SK-N-MC (cell line): ENCODE measurements around the gene NGEF.

Experiments used
- DNase-seq: peaks from one replicate; pipeline ENCODE4 v3.0.0-alpha.2; 2011; ENCODE audit warnings: low read depth, low spot score
- H3K27ac ChIP-seq: fragments of 200-600 bp; sonication (generic); 2 replicates; pipeline ENCODE4 v1.5.1; 2016; ENCODE audit warnings: mixed run types
- H3K36me3 ChIP-seq: fragments of 200-600 bp; sonication (generic); 2 replicates; pipeline ENCODE4 v1.6.1; 2017; ENCODE audit warnings: antibody characterized with exemption, low read length, mixed read lengths; ENCODE audit not compliant: insufficient read depth
- H3K4me3 ChIP-seq: fragments of 200-600 bp; sonication (generic); 2 replicates; pipeline ENCODE4 v1.5.1; 2016
- H3K9ac ChIP-seq: fragments of 200-600 bp; sonication (generic); 2 replicates; pipeline ENCODE4 v1.8.0; 2017; ENCODE audit warnings: mixed run types, mixed read lengths; ENCODE audit not compliant: insufficient read length
- H3K9me3 ChIP-seq: fragments of 200-600 bp; sonication (generic); 2 replicates; pipeline ENCODE4 v1.6.1; 2017; ENCODE audit warnings: low read depth, mild to moderate bottlenecking, antibody characterized with exemption, low read length, moderate library complexity, mixed read lengths
- EZH2 ChIP-seq: fragments of 200-600 bp; sonication (generic); IDR thresholded peaks from one replicate; pipeline ENCODE4 v1.6.1; 2017; ENCODE audit warnings: antibody characterized with exemption
- FOXP2 ChIP-seq: optimal IDR thresholded peaks from 2 replicates; pipeline ENCODE3; 2011; ENCODE audit warnings: mild to moderate bottlenecking, moderate library complexity; ENCODE audit not compliant: insufficient read depth; ENCODE audit errors: extremely low read length, control extremely low read depth
- POLR2AphosphoS5 ChIP-seq: IDR thresholded peaks from 2 replicates; pipeline ENCODE4 v1.6.1; 2012; ENCODE audit warnings: mild to moderate bottlenecking, low read depth, low read length, borderline replicate concordance

The NGEF gene

GRCh38 chr2:233017947-233018346, 4.9 kb upstream of the NGEF start:
- no peak for TF ChIP-seq POLR2AphosphoS5
- no peak for TF ChIP-seq FOXP2
- no peak for TF ChIP-seq EZH2
- no peaks in the 10 kb centered on the region for H3K36me3 ChIP-seq
- no peak for DNase-seq
- H3K4me3 ChIP-seq, result no peak overlapping the region
- no peaks in the 10 kb centered on the region for H3K9me3 ChIP-seq
- H3K27ac ChIP-seq, result no peak overlapping the region
- no peak overlapping the region for H3K9ac ChIP-seq

DNA sequence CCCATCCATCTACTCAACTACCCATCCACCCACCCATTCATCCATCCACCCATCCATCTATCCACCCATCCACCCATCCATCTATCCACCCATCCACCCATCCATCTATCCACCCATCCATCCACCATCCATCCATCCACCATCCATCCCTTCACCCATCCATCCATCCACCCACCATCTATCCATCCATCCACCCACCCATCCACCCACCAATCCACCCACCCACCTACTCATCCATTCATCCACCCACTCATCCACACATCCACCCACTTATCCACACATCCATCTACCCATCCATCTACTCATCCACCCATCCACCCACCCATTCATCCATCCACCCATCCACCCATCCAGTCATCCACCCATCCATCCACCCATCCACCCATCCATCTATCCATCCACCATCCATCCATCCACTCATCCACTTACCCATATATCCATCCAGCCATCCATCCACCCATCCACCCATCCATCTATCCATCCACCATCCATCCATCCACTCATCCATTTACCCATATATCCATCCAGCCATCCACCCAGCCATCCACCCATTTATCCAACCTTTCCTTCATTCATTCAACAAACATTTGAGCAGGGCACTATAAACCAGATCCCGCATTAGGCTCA, 2.1 kb upstream of the NGEF start:
- H3K4me3 ChIP-seq, result no peak overlapping the region
- H3K36me3 ChIP-seq, result no peaks in the 10 kb centered on the region
- H3K27ac ChIP-seq, result no peak overlapping the region
- no peak for DNase-seq
- TF ChIP-seq POLR2AphosphoS5 (no peak), EZH2 (no peak), FOXP2 (no peak)
- no peaks in the 10 kb centered on the region for H3K9me3 ChIP-seq
- no peak overlapping the region for H3K9ac ChIP-seq

DNA sequence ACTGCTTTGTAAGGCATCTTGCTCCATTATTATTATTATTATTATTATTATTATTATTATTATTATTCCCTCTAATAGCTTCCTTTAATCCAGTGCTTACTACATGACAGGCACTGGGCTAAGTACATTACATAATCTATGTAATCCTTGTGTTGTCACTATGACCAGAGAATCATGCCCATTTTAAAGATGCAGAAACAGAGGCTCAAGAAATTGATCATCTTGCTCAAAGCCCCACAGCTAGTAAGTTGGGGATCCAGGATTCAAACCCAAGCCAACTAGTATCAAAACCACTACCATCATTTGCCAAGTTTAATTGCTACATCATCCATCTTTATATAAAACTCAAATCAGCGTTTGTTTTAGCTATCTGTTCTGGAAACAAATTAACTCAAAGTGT, 594 bp upstream of the NGEF start:
- TF ChIP-seq POLR2AphosphoS5 (no peak), EZH2 (no peak), FOXP2 (no peak)
- no peak for DNase-seq
- Histone ChIP-seq H3K27ac (no peak overlapping the region), H3K36me3 (no peaks in the 10 kb centered on the region), H3K9ac (no peak overlapping the region), H3K9me3 (no peaks in the 10 kb centered on the region), H3K4me3 (no peak overlapping the region)

DNA sequence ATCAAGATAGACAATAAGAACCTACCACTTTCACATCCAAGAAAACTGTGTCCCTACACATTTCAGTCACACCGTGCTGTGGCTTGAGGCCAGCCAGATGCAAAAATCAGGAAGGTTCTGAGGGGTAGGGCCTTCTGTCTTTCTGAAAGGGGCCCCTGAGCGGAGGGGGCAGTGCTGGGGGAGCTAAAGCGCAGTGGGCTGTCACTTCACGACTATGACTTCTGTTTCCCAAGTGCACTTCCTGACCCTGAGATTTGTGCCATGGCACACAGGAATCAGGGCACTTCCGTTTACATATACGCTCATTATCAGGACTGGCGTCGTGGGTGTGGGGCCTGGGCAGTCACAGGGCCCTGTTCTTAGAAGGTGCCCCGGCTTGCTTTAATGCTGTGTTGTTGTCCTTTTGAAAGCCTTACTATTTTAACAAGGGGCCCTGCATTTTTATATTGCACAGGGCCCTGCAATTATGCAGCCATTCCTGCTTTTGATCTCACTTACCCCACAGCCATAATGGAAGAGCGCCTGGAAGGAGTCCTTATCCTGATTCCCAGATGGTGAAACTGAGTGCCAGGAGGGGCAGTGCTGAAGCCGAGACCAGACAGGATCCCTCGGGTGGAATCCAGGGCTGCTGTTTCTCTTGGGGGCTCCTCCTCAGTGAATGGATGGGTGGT, 620 bp downstream of the NGEF start:
- Histone ChIP-seq H3K27ac (no peak overlapping the region), H3K9ac (no peak overlapping the region), H3K36me3 (no peaks in the 10 kb centered on the region), H3K4me3 (no peak overlapping the region), H3K9me3 (no peaks in the 10 kb centered on the region)
- DNase-seq, result no peak
- TF ChIP-seq FOXP2 (no peak), POLR2AphosphoS5 (no peak), EZH2 (no peak)

- no peak for DNase-seq
- Histone ChIP-seq H3K9ac (no peak overlapping the region), H3K4me3 (no peak overlapping the region), H3K36me3 (no peaks in the 10 kb centered on the region), H3K9me3 (no peaks in the 10 kb centered on the region), H3K27ac (no peak overlapping the region)
- TF ChIP-seq EZH2 (no peak), FOXP2 (no peak), POLR2AphosphoS5 (no peak)
Measured at GRCh38 chr2:233011702-233012131, 1.3 kb downstream of the NGEF start.

GRCh38 chr2:233011268-233011650, 1.8 kb downstream of the NGEF start:
- no peak for TF ChIP-seq POLR2AphosphoS5
- no peak for TF ChIP-seq FOXP2
- TF ChIP-seq EZH2, result no peak
- Histone ChIP-seq H3K9me3 (no peaks in the 10 kb centered on the region), H3K27ac (no peak overlapping the region), H3K36me3 (no peaks in the 10 kb centered on the region), H3K9ac (no peak overlapping the region), H3K4me3 (no peak overlapping the region)
- no peak for DNase-seq

GRCh38 chr2:233010569-233011267, 2.3 kb downstream of the NGEF start:
- no peak for DNase-seq
- Histone ChIP-seq H3K27ac (no peak overlapping the region), H3K4me3 (no peak overlapping the region), H3K36me3 (no peaks in the 10 kb centered on the region), H3K9ac (no peak overlapping the region), H3K9me3 (no peaks in the 10 kb centered on the region)
- TF ChIP-seq EZH2 (no peak), FOXP2 (no peak), POLR2AphosphoS5 (no peak)

- H3K4me3 ChIP-seq, result no peak overlapping the region
- H3K9me3 ChIP-seq, result no peaks in the 10 kb centered on the region
- no peak overlapping the region for H3K27ac ChIP-seq
- no peak for DNase-seq
- TF ChIP-seq FOXP2 (no peak), EZH2 (no peak), POLR2AphosphoS5 (no peak)
- no peak overlapping the region for H3K9ac ChIP-seq
- H3K36me3 ChIP-seq, result no peaks in the 10 kb centered on the region
Measured at GRCh38 chr2:233009661-233010060, 3.4 kb downstream of the NGEF start.
